Measurements from ENCODE around the gene PHF12.
"Not testable (repeated sequence)": the region's sequence is repeated elsewhere in the genome, so short reads cannot be mapped to it uniquely, and the experiment has no call there.

Gene PHF12

DNA sequence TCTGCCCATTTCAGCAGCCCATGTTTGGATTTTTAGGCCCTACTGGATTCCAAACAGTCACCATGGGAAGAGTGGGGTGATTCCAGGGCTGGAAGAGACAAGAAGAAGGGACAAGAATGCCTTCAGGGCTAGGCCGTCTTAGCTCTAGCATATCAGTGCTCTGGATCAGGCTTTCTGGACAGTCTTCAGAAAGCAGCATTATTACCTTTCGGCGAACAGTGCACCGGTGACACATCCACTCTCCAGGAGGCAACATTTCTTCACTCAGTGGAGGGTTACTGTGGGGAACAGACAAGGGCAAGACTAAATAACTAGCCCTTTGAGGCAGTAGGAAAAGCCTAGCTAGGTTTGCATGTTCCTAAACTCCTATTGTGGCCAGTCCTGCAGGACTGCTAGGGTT, 24.5 kb downstream of the PHF12 start:
- no peak for DNase-seq

DNA sequence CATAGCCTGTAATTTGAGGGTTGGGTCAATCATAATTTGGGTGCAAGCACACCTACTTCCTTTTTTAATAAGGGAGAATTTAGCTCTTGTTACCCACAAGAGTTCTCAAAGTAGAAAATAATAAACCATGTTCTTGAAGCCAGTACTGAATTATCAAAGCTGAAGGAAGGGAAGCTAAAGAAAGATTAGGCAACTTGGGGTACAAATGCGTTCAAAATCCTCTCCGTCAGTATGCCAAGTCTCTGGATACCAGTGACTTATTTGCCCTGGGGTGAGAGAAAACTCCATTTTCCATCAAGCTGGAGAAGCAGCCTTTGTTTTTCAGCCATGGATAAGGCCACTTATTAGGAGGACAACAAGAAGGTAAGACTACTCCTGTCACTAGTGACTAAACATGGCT, 25.0 kb downstream of the PHF12 start:
- no peak for DNase-seq

DNA sequence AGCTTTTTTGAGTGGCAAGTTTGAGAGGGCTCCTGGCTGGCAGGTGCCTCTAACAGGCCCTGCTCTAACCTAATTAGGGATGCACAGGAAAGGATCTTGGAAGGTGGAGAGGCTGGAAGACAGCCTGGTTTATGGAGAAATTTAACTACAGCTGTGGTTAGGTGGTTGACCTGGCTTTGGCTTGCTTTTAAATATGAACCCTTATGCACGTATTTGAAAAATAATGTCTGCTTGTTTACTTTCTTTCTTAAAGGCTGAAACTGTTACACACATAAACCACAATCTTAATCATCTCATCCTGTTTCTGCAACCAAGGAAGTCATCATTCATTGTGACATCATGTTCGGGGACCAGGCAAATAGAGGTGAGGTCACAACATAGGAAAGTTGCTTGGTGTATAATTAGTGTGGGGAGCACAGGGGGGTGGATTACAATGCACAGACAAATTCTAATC, 25.4 kb downstream of the PHF12 start:
- DNase-seq: no peak

DNA sequence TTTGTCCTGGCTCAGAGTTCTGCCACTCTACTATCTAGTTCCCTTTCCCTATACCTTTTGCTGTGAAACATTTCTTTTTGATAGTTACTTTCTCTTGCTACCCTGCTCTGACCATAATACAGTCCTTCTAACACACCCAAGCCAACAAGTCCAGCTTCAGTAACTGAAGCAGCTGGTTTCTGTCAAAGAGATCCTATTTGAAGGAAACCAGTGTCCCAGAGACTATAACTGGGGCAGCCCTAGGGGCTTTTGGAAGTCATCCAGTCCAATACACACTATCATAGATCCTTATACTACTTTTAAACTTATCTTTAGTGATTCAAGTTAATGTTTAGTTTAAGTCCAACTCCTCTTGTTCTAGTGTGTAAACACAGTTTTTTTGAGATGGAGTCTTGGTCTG, 31.1 kb downstream of the PHF12 start:
- no peak for DNase-seq

DNA sequence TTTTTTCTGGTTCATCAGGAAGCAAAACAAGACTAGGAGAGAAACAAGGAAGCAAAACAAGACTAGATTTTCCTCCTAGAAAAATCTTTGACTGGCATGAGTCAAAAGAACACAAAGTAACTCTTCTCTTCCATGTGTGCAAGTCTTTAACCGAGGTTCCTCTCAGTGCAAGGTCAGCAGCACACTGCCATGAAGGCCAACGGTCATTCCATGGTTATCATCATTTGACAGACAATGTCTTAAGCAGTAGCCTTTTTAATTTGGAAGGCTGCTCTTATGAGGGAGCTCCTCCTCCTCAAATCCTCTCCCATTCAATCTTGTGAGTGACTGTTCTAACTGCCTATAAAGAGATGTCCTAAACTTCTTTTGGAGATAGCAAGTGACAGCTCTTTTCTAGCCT, 33.0 kb downstream of the PHF12 start:
- no peak for DNase-seq

DNA sequence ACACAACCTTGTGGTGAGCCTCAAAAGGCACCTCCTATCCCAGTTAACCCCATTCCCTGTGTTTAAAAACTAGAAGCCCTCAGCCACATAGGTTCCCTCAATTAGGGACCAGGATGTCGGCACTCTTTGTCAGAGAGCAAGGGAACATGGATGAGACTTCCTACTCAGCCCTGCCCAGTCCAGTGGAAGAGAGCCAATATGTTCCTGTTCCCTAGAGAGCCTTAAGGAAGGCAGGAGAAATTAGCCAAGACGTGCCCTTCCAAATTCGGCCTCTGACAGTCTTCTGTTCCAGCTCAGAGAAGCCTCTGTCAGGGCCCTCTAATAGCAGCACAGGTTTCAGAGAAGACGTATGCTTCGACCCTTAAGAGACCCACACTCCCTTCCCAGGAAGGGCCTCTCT, 33.9 kb downstream of the PHF12 start:
- DNase-seq: no peak

DNA sequence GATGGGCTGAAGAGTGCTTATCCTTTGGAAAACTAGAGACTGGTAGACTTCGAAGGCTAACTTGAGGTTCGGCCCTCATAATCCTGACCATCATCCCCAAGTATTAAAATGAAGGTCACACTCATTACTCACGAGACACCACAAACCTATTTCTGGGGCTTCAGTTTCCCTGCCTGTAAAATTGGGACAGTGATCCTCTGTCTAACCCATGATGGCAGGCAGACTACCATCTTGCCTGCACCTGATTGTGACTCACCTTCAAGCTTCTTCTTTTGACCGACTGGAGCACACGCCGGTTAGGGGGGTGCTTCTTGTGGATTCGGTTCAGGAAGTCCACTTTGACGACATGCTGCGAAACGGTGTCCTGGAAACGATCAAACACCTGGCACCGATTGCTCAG, 34.3 kb downstream of the PHF12 start:
- DNase-seq: no peak

DNA sequence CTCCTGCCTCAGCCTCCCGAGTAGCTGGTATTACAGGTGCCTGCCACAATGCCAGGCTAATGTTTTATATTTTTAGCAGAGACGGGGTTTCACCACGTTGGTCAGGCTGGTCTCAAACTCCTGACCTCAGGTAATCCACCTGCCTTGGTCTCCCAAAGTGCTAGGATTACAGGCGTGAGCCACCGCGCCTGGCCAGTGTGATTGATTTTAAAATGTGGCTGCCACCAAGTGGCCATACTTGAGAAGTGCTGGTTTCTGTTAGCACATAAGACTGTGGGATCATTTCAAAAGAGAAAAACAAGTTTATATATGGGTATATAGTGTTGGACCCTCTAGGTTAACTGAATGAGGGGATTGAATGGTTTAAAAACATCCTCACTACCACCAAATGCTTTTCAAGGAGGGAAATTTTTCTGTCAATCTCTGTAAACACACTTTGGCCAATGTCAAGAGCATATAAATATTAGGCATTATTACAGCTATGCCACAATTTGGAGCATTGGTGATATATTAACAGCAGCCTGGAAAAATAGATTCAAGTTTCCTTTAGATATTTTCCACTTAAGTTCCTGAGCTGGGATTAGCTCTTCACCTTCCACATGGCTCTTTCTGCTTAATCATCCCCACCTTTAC, 34.9 kb downstream of the PHF12 start:
- peak; percentile 28 for DNase-seq

DNA sequence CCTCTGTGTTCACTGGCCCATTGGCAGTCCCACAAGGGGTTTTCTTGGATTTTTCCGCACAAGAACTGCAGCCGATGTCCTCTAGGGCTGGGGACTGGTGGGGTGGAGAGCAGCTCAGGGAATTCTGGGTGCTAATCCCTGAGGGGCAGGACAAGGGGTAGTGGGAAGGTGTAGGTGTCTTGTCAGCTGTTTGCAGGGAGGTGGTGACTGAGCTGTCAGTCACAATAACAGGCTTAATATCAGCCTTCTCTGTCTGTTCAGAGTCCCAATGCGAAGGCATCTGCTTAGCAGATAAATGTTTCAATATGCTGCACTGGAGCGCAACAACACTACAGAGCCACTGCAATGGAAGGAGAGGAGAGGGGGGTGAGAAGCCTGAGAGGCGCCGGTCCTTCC, 38.4 kb downstream of the PHF12 start:
- DNase-seq: no peak

DNA sequence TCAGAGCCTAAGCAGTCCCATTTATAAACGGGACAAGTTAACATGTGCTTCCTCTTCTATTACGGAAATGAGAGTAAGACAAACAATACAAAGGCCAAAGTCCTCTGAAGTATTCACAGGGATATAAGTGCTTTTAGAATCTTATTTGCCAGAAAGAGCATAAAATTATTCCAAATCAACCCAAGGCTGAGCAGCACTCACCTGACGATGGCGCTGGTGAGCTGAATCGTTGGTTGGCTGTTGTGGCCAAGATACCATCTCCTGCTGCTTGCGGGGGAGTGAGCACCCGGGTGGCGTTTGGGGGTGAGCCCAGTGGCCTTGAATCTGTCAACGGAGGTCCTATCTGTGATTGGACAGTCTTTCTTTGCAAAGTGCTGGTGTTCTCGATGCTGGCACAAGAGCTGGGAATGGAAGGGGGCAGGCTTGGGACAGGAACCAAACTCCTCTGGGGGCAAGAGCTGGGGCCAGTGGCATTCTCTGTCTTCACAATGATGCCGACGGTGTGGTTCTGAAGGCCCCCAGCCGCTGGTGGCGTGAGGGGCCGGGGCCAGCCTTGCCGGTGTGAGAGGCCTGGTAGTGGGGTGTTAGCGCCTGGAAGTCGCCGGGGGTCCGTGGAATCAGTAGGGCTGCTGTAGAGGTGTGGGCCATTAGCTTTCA, 38.9 kb downstream of the PHF12 start:
- DNase-seq: no peak

DNA sequence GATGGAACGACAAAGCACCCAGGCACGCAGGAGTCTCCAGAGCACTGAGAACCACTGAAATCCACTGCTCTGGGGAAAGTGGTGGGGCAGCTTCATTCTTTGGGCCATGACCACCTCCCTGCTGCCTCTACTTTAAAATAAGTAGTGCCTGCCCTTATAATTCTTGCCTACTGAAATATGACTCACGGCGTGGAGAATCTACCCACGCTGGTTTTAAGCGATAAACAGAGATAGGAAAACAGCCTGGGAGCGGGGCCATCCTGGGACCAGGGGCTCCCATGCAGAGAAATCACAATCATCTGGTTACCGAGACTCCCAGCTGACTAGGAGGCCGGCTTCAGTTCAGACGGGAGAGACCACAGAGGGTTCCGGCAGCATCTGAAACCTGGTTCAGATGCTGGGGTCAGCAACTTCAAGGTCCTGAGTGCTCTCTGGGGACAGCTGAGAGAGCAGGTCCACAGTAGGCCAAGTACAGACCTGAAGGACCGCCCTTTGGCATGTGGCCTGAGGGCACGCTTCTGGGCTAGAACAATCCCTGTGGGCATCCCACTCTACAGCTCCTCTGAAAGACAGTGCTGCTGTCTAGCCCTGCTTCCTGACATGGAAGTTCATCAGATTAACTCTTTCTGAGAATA, 39.8 kb downstream of the PHF12 start:
- no peak for DNase-seq

DNA sequence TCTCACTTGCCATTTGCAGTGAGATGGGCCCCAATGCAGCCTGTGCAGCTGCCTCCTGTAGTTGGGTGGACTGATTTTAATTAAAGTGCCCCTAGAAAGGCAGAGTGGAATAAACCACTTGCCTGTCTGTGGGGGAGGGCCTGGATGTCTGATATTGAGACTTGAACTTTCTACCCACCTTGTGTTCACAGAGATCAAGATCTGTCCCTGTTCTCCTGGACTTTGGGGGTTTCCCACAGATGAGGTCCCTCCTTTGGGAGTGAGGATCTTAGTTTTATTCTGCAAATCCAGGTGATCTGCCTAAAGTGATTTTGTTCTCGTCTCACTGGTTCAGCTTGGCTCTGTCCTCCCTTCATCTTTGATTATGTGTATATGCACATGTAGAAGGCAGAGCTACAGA, 40.8 kb downstream of the PHF12 start:
- no peak for DNase-seq

DNA sequence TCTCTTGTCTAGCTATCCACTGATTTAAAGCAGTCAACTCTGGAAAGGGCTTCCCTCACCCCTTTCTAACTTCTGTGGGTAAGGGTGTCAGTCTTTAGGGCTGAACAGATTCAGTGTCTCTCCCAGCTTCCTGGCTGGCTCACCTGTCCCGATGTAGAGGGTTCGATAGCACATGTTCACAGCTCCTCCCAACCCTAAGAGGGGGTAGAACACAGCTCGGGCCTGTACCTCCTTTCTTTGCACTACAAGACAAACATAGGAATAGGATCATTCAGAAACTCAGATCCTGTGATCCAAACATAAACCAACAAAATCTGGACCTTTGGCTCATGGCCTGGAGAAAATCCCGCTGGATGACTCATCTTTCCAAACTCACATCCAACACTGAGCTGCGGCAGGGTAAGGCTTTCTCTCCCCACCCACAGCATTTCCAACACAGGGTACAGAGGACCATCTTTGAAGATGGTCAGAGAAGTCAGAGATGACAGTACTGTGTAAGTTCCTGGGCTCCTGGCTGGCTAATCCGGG, 42.6 kb downstream of the PHF12 start:
- no peak for DNase-seq

DNA sequence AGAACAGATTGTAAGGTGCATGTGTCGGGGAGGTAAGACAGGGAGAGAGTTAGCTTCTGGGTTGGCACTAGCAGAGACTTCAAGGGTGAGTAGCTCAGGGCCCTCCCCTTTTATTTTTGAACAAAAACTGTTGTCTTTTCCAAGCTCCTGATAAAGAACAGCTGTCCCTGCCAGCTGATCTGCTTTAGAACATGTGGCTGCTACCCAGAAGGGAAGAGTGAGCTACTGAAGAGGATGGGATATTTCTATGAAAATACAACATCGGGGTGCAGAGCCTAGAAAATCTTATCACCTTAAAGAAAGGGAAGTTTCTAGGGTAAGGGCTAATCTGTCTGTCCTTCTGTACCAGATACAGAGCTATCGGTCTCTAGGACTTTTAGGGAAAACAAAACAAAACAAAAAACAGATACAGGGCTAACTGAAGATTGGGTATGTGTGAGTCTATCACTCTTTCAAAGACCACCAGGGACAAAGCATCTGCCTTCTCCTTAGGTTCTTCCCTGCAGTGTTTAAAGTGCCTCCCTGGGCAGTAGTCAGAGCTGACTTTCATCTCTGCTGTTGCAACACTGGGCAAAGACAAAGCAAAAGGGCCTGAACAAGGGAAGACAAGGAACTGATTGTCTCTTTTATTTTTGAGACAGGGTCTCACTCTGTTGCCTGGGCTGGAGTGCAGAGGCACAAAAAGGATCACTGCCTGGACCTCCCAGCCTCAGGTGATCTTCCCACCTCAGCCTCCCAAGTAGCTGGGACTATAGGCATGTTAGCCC, 43.4 kb downstream of the PHF12 start:
- DNase-seq: no peak

DNA sequence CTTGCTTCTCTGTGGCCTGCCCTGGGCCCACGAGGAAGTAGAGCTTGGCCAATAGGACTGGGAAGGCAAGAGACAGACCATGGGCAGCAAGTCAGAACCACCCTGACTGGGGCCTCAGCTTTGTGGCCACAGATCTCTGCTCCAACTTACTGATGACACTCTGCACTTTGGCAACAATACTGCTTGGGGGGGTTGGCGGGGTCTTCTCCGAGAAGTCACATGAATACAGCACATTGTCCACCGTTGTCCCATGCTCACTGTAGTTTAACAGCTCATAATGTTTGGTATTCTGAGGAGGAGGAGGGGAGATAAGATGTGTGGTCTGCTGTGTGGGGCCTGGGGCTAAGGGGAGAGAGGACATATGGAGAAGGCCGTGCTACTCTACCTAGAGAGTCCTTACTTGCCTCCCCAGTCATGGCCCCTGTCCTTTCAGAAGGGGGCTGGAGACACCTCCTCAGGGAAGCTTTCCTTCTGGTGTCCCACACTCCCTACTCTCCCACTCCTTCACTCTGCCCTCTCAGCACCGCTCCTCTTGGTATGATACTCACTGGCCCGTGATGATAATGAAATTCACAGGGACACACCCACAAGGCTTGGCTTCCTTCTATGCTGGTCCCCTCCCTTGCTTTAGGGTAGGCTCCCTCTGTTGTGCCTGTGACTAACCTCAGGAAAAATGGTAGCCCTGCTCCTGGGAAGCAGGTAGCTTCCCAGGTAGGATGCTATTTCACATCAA, 44.4 kb downstream of the PHF12 start:
- no peak for DNase-seq

DNA sequence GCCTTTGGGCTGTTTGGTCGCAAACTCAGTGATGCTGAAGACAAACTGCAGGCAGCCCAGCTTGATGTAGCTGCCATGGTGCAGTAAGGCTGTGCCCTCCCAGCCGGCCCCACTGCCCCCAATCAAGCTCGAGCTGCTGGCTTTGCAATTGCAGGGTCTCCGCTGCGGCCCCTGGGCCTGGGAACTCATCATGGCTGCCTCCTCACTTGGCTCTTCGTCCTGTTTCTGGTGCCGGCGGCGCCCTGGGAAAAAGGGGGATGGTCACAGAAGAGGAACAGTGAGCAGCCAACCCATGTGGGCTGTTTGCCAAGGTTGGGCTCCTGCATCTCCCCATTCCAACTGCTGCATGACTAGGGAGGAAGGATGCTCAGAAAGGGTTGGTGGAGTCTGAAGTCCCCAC, 45.0 kb downstream of the PHF12 start:
- no peak for DNase-seq

DNA sequence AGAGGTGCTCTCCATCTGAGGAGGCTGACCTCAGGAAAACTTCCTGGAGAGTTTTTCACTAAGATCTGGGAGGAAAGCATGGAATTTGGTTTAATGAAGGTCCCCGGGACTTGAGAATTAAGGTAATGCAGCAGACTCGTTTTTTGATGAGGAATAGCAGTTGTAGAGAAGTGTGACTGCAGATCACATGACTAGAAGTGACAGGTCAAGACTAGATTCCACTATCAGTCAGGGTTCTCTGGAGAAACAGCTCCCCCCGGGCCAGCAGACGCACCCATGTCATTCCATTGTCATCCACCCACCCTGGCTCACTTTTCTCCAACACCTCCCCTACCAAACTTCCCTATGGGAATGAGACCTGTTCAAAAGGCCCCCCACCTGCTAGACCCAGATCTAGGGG, 46.5 kb downstream of the PHF12 start:
- DNase-seq: no peak

DNA sequence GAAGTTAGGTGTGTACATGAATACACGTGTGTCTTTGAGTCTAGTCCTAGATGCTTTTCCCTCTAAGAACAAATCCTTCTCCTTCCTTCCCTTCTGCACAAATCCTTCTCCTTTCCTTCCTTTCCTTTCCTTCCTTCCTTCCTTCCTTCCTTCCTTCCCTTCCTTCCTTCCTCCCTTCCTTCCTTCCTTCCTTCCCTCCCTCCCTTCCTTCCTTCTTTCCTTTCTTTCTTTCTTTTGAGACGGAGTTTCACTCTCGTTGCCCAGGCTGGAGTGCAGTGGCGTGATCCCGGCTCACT, 47.8 kb downstream of the PHF12 start:
- not testable (repeated sequence) for DNase-seq

DNA sequence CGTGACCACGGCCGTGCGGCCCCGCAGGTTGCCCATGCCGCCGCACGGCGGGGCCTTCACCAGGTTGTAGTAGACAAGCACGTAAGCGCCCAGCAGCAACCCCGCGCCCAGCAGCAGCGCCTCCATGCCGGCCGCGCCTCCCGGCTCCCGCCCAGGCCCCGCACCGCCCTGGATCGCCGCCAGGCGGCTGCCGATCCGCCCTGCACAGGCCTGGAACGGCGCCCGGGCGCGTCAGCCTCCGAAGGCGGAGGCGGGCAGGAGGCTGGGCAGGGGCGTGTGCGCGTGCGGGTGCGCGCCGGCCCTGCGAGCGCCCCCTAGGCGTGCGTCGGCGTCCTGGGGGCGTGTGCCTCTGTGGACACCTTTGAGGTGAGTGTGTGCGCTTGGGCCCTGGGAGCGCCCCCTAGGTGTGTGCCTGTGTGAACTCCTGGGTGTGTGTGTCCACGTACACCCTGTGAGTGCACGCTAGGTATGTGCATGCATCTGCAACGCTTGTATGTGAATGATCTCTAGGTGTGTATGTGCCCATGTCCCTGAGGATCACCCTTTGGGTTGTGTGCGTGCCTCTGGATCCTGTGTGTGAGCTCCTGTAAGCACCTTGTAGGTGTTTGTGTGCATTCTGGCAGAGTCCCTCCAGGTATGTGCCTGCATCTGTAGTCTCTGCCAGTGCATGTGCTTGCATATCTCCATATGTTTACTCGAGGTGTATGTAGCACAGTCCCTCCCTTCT, 48.3 kb downstream of the PHF12 start, which contains the start of gene DHRS13:
TSS of gene DHRS13 (minus strand) at position 261 of the 727 bp plus-strand sequence. CDS start at position 126, 135 bp downstream.
- peak; percentile 84 for DNase-seq

DNA sequence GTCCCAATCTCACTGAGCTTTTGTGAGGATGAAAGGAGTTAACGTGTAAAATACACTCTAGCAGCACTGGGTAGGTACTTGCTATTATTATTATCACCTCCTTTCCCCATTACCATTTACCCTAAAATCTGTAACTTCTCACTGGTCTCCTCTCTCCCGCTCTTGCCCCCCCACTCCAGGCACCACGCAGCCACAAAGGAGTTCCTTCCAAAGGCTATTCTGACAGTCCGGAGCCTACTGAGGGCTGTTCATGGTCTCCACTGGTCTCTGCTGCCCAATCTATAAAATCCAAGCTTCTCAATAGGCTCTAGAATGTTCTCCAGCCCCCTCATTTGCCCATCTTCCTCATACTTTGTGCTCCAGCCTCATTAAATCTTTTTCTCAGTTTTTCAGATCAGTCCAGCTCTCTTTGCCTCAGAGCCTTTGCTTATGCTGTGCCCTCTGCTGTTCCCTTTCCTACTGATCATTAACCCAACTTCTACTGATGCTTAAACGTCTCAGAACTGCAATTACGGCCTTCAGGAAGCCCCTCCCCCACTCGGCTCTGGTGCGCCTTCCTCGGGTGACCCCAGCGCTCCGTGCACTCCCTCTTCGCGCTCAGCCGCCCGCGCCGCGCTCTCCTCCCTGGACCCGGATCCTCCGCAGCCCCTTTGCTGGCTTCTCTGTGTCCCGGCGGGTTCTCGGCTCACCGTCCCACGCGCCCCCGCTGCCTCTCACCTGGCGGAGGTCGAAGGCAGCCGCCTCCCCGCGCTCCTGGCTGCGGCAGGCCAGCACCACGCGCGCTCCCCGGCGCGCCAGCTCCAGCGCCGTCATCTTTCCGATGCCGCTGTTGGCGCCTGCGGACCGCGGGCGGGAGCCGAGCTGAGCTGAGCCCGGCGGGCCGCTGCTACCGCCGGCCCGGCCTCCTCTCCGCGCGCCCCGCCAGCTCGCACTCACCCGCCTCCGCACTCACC, 49.2 kb downstream of the PHF12 start:
- peak; percentile 39 for DNase-seq
